ENCODE measurements around the gene VAV2.

VAV2 gene

DNA sequence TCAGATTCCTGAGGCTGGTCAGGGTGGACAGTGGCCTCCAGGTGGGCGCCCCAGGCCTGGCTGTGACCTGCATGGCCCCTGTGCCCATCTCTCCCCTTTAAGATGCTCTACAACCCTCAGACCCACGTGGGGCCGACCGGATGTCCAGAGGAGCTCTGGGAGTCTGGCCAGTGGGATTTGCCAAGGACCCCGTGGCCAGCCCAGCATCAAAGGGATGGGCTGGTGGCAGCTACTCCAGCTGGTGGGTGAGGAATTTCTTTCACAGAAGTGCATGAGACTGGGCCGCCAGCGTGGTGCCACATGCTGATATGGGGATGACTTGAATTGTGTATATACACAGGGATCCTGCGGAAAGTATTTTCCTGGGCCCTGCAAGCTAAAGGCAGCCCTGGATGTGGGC is 159.2 kb downstream of the VAV2 start:
- no peak for DNase-seq

DNA sequence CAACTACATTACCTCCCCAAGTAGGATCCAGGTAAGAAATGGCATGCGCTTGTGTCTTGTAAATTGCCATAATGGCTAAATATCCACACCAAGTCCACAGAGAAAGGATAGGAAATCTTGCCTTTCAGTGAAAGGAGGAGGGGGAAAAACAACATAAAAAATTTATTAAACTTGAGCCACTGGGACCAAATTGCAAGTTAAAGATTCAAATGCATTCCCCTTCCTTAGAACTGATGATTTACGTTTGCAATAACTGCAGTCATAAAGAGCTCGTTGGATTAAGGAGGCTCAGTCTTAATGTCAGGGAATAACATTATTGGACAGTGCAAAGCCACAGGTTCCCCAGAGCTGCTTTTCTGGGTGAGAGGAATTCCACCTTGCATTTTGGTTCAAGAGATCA is 161.4 kb downstream of the VAV2 start:
- no peak for DNase-seq

DNA sequence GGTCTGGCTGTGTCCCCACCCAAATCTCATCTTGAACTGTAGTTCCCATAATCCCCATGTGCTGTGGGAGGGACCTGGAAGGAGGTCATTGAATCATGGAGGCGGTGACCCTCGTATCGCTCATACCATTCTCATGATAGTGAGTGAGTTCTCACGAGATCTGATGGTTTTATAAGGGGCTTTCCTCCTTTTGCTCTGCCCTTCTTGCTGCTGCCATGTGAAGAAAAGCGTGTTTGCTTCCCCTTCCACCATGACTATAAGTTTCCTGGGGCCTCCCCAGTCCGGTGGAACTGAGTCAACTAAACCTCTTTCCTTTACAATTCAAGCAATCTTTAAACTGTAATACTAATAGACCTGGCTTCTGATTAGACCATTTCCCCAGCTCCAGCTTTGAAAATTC is 161.8 kb downstream of the VAV2 start:
- DNase-seq = no peak

DNA sequence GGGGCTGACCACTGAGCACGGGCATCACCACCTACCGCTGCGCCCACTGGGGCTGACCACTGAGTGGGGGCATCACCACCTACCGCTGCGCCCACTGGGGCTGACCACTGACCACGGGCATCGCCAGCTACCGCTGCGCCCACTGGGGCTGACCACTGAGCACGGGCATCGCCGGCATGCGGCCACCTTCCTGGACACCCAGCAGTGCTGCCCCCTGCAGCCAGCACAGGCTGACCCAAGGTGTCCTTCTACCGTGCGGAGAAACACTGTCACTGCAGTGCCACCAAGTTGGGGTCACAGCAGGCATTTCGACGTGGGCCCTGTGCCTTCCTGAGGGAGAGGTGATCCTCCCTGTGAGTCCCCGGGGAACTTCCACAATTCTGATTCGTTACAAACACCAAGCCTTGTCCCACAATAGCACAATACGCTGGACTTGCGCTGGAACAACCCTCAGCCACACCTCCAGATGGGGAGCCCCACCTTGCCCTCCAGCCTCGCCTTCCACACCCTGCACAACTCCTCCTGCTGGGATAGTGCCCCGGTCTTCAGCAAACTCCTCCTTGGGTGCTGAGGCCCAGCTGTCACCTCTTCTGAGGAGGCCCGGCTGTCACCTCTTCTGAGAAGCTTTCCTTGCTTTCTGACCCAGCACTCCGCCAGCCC is 163.7 kb downstream of the VAV2 start:
- no peak for DNase-seq

DNA sequence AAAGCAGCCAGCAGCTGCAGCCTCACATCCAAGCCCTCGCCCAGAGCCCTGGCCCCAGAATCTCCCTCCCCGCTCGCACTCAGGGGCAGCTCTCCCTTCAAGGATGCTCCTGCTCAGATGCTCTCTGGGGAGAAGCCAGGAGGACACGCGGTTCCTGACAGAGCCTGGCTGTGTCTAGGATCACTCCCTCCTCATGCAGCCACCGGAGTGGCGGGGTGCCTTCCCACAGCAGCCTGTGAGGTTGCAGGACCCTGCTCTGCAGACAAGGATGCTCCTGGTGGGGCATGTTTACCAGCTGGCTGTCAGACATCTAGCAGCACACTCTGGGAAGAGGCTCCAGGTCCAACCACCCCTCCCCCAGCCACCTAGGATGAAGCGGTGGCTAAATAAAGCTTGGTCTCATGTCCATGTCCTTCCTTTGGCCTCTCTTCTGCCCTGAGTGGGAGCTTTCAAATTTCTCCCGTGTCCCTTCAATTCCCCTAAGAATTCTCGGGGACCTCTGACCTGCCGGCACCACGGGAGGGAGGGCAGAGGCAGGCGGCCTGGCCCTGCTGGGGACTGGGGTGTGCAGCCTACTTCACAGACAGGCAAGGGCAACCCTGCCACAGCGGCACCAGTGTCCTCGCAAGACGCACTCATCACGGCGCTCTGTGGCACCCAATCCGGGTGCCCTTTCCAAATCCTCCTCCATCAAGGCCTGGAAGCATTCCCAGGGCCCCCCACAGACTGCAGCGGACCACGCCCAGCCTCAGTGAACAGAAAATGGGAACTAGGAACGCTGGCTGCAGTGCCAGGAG is 165.6 kb downstream of the VAV2 start:
- no peak for DNase-seq

DNA sequence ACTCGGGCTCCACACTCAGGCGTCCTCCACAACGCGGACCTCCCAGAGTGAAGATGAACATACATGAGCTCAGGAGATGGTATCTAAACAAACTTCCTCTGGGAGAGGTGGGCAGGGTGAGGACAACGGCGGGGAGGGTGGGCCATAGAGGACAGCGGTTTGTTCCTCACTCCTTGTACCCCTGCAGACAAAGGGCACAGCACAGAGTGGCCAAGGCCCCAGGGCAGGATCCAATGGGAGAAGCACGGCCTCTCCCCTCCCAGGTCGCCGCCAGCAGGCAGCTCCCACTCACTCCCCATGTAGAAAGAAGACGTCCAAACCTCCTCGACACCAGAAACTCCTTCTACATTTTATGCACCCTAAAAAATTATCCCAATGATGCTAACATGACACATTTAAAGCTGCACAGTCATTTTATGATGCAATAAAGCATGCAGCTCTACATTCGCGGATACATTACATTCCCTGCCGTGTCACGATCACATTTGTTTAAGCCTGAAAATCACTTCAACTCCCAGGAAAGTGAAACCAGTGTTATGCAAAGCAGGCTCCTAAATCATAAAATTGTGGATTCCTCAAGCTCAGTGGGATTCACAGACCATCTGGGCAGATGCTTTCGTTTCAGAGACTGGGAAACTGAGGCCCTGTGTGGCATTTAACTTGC is 166.4 kb downstream of the VAV2 start:
- no peak for DNase-seq

DNA sequence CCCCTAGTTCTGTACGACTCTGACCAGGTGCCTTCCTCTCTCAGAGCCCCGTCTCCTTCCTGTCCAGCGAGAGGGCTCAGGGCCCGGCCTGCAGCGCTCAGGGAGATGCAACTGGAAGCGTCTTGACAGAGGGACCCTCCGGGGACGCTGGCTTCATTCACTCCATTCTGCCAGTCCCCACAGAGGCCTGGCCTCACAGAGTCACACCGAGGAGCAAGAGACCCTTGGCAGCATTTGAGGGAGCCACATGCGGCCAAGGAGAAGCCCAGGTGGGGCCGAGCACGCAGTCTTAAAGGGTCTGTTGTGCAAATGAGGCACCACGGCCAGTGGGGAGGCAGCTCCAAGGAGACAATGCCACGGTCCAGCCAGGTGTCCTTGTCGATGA is 167.3 kb downstream of the VAV2 start:
- DNase-seq = no peak

DNA sequence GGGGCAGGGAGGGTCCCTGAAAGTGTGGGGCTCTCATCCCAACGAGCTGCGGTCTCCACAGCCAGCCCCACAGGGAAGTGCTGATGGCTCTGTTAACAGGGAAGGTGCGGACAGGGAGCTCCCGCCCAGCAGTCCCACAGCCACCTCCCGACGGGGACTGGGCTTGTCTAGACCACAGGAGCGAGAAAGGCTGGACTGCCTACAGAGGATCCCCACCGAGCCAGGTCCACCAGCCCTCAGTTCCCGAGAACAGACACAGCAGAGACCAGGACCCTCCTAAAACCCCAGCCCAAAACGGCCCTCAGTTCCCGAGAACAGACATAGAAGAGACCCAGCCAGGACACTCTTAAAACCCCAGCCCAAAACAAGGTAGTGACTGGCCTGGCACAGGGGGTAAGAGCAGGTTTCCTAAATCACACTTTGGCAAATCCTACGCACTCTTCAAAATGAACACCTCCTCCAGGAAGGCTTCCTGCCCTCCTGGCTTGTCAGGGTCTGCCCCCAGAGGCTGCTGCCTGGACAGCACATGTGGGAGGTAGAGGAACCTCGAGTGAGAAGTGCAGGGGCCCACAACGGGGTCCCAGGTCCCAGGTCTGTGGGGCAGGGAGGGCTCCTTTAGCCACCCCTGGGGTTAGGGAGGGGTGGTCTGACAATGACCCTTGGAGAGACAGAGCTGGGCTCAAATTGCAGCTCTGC is 167.9 kb downstream of the VAV2 start:
- DNase-seq = no peak

DNA sequence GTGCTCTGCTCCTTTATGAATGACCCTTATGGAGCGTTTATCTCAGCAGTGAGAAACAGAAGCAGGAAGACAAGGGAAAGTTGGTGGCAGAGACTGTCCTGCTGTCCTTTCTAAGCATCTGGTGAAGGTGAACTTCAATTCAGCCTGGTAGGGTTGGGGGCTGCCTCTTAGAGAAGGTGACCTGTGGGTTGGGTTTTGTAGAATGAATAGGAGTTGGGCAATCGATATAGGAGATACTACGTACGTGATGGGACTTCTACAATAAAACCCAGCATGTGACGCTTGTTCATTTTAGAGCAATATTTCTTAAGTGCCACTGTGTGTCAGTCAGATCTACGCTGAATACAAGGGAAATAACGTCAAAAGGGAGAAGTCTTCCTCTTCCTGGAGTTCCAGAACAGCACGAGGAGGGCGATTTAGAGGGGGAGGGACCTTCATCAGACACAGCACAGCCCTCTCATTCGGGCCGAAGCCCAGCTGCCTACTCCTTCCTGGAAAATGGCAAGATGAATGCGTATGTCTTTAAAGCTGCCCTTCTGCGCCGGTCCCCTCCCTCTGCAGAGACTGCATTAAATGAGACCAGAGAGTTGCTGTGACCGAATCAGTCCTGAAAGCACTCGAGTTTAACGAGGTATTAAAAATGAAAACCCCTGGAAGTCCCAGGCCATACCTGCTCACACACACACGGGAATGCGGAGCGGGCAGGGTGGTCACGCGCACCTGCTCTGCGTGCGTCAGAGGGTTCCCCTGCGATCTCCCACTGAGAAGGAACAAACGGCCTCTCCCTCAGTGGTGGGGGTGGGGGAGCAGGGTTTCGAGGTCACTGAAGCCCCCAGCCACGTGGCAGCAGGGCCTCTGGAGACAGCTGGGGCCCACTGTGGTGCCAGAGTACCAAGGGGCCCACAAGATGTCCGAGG is 168.7 kb downstream of the VAV2 start:
- DNase-seq = no peak

DNA sequence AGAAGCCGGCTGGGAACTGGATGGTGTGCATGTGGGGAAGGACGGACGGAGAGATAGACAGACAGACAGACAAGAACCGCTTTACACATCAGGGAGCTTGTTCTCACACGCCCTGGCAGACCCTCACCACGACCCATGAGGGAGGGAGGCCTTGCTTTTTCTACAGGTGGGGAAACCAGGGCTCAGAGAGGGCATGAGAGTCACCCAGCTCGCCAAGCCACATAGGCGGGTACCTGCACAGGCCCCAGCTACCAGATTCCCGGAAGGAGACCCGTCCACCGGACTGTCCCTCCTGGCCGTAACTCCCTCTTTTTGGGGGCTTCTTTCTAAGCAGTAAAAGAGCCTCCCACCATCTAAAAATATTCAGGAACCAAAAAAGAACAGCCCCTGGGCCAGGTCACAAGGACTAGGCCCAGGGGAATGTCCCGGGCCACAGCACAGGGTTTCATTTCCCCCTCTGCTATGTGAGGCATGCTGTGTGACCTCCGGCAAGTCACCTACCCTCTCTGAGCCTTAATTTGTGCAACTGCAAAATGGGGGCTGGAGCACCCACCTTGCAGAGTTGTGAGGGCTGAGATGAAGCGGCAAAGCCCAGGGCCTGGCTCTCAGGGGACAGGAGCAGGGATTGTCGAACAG is 169.6 kb downstream of the VAV2 start:
- DNase-seq = no peak

DNA sequence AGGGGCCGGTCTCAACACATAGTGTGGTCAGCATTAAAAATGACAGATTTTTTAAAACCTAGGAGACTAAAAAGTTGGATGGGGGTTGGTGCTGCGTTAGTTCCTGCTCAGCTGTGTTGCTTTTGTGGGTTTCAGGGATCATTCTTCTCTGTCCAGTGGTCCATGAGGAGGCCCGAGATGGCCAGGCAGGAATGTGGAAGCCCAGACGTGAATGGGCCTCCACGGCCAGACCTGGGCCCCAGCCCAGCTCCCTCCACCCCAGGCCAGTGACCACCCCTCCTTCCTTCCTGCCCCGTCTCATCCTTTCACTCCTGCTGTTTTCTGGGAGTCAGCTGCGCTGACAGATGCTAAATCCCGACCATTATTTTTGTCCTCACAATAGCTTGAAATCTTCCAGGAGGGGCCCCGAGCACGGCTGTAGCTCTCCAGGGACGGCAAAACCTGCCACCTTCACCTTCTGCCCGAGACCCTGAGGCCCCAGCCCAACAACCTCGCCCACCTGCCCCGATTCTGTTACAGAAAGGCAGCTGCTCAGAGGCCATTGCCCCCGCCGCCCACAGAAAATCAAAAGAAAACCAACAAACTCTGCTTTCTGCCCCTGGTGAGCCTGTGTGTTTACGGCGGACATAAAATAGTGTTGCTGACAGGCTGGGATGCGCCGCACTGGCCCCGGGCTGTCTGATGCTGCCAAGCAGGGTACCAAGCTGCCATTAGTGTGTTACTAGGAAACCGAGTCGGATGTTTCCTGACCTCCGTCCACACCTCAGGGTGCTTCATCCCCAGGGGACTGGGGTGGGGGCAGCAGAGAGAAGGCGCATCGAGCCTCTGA is 170.3 kb downstream of the VAV2 start:
- no peak for DNase-seq

DNA sequence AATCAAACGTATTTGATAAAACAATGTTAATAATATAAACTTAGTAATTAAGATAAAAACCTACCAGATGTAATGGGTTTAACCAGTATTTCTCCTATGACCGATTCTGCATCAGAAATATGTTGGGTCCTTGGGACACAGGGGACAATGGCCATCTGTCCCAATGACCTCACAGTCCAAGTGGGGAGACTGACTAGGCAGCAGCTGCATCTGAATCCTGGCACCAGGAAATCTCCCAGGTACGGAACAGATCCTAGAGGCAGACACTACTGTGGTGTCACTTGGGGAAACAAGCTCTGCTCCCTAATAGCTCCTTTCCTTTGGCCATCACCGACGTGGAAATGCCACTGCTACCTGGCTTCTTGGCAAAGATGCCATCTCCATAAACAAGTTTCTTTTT is 172.2 kb downstream of the VAV2 start:
- DNase-seq = no peak

DNA sequence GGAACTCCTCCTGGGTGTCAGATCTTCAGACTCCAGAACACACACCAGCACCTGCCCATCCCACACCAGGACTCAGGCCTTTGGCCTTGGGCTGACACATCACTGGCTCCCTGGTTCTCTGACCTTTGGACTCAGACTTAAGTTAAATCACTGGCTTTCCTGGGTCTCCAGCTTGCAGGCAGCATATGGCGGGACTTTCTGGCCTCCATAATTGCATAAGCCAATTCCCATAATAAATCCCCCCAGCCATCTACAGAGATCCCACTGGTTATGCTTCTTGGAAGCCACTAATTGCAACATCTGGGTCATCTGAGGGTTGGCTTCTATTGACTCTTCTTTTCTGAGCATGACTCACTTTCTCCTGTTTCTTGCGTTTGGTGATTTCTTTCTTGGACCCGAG is 173.7 kb downstream of the VAV2 start:
- DNase-seq = no peak

DNA sequence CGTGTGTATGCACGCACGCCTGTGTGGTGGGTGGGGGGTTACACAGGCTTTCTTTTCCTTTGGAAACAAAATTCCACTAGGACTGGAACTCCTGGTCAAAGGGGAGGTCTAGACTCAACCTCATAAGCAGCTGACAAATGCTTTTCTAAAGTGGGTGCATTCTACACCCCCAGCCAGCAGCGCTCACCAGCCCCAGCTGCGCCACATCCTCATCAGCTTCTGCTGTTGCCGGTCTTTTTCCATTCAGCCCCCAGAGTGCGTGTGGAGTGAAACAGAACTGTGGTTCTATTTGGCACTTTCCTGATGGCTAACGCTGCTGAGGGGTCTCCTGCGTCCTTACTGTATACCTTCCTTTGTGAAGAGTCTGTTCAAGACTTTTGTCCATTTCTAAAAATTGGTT is 176.3 kb downstream of the VAV2 start:
- DNase-seq = no peak

DNA sequence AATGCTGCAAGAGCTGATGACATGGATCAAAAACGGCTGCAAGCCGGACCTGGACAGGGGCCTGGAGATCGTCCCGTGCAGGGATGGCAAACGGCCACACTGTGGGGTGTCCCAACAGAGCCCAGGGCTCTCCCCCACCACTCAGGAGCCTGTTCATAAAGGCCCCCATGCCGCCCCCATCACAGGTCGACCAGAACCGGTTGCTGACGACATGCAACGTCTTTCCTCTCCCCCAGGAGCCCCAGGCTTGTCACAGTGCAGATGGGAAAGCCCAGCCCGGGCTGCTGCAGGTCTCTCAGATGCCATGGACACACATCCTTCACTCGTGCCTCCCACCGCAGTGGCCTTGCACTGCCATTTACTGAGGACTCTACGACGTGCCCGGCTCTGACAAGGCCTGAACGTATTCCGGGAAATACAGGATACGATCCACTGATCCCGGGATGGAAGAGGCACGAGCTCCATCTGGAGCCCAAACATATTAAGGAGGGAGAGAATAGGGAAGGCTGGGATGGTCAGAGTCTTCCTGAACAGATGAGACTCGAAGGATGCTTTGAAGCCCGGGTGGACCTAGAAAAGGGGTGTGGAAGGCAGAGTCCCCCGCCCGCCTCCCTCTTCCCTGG is 177.4 kb downstream of the VAV2 start:
- DNase-seq = no peak

DNA sequence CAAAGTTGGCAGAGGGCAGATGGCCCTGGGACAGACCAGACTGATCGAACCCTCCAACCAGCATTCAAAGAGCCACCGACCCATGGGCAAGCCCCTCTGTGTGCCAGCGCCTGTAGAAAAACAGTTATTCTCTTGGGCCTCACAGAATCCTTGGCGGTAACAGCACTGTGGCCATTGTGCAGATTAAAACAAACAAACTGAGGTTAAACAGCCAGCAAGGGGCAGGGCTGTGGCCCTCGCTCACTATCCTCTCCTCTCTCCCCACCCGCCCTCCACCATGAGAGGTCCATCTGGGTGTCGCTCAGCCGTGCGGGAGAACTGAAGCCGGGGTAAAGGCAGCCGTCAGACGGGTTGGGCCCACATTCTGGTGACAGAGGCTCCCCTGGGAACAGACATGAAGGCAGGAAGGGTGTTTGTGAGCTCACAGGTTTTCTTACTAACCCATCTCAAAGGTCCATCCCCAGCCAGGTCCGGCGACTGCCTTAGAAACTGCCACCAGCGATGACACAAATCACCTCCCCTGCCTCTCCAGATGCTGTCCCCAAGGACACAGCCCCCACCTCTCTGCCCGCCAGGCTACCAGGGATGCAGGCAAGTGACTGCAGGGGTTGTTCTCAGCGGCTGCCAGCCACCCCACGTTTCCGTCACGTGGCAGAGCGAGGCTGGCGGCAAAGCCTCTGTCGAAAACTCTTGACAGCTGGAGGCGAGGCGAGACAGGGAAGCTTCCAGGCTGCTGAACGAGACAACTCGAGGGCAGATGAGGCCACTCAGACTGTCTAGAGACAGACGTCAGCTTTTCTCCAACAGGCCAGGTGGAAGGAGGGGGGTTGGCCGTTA is 178.2 kb downstream of the VAV2 start:
- DNase-seq = no peak

DNA sequence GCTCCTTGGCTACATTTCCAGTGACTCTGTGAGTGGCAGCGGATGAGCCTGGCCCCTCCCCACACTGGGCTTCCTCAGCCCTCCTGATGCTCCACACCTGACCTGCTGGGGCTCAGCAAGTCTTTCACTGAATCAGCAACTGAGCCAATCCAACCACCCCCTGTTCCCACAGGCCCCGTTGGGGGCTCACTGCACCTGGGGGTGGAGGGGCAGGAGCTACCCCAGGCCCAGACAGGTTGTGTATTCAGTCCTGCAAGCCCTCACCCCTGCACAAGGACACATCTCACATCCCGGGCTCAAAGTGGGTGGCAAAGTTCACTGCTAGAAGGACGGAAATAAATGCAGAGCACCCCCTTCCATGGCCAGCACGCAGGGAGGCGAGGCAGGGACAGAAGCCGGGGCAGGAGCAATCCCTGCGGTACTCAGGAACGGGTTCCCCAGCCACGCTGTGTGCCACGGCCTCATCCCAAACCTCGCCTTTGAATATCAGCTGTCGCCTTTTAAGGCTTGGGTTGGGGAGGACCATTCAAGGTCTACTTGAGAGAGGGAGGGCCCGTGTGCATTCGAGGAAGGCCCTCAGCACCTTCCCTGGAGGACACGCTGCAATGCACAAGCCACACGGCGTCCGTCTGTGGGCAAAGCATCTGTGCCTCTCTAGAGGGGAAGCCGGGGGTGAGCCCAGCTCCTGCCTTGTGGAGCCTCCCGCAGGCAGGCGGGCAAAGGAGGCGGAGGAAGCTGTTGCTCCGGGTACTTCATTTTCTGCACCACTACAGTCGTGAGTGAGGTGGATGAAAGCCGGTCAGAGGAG is 179.0 kb downstream of the VAV2 start:
- DNase-seq = no peak

DNA sequence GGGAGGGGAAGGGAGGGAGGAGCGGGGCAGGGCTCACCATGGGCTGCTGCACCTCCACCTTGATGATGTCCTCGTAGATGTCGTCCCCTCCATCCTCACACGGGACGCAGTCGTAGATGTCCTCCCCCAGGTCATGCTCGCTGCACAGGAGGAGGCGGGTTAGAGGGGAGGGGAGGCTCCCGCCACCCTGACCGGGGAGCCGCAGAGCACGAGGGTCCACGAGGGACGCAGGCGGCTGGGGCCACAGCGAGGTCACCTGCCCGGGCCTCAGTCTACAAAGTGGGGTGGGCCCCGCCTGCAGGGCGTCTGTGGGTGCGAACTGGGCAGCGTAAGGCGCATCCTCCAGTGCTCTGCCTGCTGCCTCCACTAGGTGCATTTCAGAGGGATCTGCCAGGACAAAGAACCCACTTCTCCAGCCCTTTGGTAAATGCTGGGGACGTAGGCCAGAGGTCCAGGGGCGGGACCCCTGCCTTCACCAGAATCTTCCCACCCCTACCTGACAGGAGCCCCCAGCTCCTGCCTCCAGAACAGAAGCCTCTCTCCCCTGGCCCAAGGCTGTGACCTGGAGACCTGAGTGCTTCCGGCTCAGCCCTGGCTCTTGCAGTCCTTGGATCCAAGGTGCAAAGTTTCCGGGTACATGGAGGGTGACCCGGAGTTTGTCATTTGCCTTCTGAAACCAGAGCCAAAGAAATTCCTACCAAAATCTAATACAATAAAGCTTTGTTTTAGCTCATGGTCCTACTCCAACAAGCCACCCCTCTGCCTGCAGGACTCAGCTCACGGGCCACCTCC is 179.9 kb downstream of the VAV2 start:
- DNase-seq = no peak

Data from AML-193 (cell line).